GM06990 (cell line): ENCODE results near the gene ZNF444.
"Not testable (repeated sequence)": the region's sequence is repeated elsewhere in the genome, so short reads cannot be mapped to it uniquely, and the experiment has no call there.

Experiments
- DNase-seq: peaks from one replicate; pipeline ENCODE4 v3.0.0-alpha.2; 2011; ENCODE audit not compliant: insufficient read length; ENCODE audit errors: extremely low read depth
- H3K27me3 ChIP-seq: replicated peaks from 2 replicates; pipeline ENCODE4 v1.6.0; 2011; ENCODE audit warnings: low read length; ENCODE audit not compliant: control insufficient read depth, insufficient read depth
- H3K36me3 ChIP-seq: 2 replicates; pipeline ENCODE4 v1.5.1; 2011; ENCODE audit warnings: low read length; ENCODE audit not compliant: control insufficient read depth, insufficient read depth
- H3K4me3 ChIP-seq: replicated peaks from 2 replicates; pipeline ENCODE4 v1.5.1; 2011; ENCODE audit warnings: low read depth, mild to moderate bottlenecking, control low read depth, low read length
- TF ChIP-seq, protein P1 (sequence below): IDR thresholded peaks from 2 replicates; pipeline ENCODE4 v1.5.1; 2011; ENCODE audit warnings: low read length, control low read depth, mild to moderate bottlenecking, inconsistent platforms; ENCODE audit not compliant: insufficient read depth, poor library complexity, severe bottlenecking

ZNF444 gene

DNA sequence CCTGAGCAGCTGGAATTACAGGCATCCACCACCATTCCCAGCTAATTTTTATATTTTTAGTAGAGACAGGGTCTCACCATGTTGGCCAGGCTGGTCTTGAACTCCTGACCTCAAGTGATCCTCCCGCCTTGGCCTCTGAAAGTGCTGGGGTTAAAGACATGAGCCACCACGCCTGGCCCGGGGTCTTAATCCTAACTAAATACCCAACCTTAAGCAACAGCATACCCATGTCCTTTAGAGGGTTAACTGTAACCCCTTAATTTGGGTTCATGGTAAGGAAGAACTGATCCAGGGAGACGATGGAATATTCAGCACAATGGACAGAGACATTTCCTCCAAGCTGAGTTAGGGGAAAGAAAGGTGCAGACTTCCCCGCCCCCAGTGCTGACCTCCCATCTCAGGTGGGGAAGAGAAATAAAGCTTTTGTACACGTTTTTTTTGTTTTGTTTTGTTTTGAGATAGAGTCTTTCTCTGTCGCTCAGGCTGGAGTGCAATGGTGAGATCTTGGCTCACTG lies 26.0 kb downstream of the ZNF444 start:
- Histone ChIP-seq H3K27me3 (no peaks in the 10 kb centered on the region), H3K4me3 (no peak overlapping the region), H3K36me3 (no peaks in the 10 kb centered on the region)
- TF ChIP-seq, protein P1, sequence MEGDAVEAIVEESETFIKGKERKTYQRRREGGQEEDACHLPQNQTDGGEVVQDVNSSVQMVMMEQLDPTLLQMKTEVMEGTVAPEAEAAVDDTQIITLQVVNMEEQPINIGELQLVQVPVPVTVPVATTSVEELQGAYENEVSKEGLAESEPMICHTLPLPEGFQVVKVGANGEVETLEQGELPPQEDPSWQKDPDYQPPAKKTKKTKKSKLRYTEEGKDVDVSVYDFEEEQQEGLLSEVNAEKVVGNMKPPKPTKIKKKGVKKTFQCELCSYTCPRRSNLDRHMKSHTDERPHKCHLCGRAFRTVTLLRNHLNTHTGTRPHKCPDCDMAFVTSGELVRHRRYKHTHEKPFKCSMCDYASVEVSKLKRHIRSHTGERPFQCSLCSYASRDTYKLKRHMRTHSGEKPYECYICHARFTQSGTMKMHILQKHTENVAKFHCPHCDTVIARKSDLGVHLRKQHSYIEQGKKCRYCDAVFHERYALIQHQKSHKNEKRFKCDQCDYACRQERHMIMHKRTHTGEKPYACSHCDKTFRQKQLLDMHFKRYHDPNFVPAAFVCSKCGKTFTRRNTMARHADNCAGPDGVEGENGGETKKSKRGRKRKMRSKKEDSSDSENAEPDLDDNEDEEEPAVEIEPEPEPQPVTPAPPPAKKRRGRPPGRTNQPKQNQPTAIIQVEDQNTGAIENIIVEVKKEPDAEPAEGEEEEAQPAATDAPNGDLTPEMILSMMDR, result no peak
- no peak for DNase-seq

DNA sequence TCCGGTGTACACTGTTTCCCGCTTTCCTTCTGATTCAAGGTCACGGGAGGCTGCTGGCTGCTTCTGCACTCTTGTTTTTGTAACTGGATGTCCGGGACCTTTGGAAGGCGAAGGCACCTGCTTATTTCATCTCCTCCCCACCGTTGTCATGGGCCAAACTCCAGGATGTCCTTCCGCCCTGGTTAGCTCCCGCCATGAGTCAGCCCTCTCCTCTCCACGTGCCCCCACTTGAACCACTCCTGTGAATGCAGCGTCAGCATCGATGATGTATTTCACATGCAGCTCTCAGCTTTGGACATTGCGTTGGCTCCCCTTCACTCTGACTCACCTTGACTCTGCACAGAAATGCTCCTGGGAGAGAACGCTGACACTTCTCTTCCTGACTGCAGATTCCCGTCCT lies 29.2 kb downstream of the ZNF444 start:
- H3K36me3 ChIP-seq, result no peaks in the 10 kb centered on the region
- H3K27me3 ChIP-seq, result no peaks in the 10 kb centered on the region
- no peak overlapping the region for H3K4me3 ChIP-seq
- TF ChIP-seq, protein P1, result no peak
- DNase-seq, result no peak

DNA sequence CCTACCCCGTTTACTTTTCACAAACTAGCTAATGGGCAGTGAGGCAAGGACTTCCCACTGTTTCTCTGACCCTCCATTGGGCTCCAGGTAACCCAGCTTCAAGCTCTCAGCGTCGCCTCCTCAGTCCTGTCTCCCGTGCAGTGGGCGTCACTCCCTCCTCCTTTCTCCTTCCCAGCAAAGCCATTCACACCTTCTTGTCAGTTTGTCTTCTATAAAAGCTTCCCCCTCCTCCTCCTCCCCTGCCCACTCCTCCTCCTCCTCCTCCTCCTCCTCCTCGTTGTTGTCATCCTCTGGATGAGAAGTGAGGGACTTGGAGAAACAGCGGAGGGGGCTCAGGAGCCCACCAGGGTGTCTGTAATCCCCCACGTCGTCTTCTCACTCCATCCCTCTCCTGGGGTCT lies 33.0 kb downstream of the ZNF444 start:
- H3K36me3 ChIP-seq, result no peaks in the 10 kb centered on the region
- no peak for DNase-seq
- no peak overlapping the region for H3K4me3 ChIP-seq
- TF ChIP-seq, protein P1, result no peak
- no peaks in the 10 kb centered on the region for H3K27me3 ChIP-seq

DNA sequence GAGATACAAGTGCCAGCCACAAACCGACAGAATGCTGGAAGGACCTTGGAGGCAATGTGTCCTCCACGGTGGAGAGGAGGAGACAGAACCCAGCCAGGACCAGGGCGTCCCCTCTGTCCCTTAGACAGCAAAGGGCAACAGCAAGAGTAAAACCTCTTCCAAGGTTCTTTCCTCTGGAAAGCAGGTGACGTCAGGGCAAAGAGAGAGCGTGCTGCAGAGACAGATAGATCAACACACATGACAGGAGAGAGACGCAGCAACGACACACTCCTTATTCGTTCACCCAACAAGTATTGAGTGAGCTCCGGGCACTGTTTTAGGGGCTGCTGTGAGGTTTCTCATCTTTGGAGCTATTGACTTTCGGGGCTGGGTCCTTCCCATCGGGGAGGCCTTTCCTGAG lies 33.5 kb downstream of the ZNF444 start:
- DNase-seq, result no peak
- TF ChIP-seq, protein P1, result no peak
- no peaks in the 10 kb centered on the region for H3K27me3 ChIP-seq
- H3K4me3 ChIP-seq, result no peak overlapping the region
- no peaks in the 10 kb centered on the region for H3K36me3 ChIP-seq

DNA sequence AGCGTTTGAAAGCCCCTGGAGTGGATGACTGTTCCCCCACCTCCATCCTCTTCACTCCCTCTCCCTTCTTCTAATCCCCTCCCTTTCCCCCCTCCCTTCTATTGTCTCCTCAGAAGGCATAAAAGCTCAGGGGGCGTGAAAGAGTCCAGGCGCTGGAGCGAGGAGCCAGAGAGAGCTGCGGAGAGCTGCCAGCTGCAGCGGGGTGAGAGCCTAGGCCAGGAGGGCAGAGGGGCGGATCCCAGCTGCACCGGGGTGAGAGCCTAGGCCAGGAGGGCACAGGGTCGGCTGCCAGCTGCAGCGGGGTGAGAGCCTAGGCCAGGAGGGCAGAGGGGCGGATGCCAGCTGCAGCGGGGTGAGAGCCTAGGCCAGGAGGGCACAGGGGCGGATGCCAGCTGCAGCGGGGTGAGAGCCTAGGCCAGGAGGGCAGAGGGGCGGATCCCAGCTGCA lies 34.8 kb downstream of the ZNF444 start, which contains the start of gene GALP:
Gene GALP (plus strand): TSS at position 148 of the 447 bp plus-strand sequence. CDS start 1,101 bp downstream, outside the sequence.
- not testable (repeated sequence) for DNase-seq, H3K4me3 ChIP-seq, H3K36me3 ChIP-seq, H3K27me3 ChIP-seq

DNA sequence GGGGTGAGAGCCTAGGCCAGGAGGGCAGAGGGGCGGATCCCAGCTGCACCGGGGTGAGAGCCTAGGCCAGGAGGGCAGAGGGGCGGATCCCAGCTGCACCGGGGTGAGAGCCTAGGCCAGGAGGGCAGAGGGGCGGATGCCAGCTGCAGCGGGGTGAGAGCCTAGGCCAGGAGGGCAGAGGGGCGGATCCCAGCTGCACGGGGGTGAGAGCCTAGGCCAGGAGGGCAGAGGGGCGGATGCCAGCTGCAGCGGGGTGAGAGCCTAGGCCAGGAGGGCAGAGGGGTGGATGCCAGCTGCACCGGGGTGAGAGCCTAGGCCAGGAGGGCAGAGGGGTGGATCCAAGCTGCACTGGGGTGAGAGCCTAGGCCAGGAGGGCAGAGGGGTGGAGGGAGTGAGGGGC lies 35.2 kb downstream of the ZNF444 start:
- not testable (repeated sequence) for H3K4me3 ChIP-seq, H3K27me3 ChIP-seq, DNase-seq, H3K36me3 ChIP-seq

DNA sequence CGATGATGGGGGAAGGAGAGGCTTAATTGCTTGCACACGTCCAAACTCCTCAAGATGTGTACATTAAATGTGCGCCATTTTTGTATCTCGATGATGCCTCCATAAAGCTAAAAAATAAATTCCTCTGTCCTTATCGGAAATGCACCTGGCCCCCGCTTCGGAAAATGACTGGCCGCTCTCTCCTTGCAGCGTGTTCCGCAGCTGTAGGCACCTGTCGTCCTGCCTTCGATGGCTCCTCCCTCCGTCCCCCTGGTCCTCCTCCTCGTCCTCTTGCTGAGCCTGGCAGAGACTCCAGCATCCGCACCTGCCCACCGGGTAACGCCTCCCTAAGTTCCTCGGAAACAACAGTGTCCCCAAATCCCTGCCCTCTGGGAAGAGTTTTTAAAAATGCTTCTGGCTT lies 35.8 kb downstream of the ZNF444 start:
- Histone ChIP-seq H3K4me3 (no peak overlapping the region), H3K36me3 (no peaks in the 10 kb centered on the region), H3K27me3 (no peaks in the 10 kb centered on the region)
- no peak for DNase-seq
- TF ChIP-seq, protein P1, result no peak
